Measurements from ENCODE around the gene TRMT2A.

TRMT2A gene

DNA sequence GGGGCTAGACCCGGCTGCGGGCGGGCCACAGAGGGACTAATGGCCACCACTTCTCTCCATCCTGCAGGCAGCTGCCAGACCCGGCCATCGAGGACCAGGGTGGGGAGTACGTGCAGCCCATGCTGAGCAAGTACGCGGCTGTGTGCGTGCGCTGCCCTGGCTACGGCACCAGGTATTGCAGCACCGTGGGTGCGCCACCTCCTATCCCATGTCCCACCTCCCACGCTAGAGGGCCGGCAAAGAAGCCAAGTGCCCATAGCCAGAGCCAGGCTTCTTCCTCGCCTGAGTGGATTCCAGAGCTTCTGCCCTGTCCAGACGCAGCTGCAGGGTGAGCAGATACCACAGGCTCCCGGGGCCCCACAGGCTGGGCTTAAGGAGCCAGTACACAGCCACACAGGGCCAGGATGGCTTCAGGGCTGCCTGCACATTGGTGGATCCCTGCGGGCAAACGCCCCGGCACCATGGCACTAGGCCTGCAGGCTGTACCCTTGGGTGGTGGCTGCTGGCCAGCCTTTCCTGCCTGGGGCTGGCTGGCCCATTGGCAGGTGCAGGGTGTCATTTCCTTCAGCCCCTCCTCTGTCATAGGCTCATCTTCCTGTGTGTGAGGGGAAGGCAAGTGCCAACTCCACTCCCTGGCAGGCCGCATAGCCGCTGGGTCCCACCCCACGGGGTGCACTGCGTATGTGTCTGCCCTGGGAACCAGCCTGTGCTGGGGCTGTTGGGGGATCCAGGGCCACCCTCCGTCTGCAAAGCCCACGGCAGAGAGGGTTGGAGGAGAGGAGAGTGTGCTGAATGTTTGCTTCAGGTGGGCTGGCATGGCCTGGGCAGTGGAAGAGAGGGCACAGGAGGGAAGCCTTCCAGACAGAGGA lies 53.5 kb downstream of the TRMT2A start:
- DNase-seq (ENCODE audit: low read depth, low spot score) = no peak

DNA sequence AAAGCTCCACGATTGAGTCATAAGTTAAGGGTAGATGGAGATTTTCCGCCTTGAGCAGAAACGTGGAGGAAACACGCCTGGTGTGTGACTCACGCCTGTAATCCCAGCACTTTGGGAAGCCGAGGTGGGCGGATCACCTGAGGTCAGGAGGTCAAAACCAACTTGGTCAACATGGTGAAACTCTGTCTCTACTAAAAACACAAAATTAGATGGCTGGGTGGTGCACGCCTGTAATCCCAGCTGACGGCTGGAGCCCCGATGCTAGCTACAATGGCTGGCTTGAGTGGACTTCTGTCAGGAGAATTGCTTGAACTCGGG lies 54.3 kb downstream of the TRMT2A start:
- DNase-seq (ENCODE audit: low read depth, low spot score) = no peak

DNA sequence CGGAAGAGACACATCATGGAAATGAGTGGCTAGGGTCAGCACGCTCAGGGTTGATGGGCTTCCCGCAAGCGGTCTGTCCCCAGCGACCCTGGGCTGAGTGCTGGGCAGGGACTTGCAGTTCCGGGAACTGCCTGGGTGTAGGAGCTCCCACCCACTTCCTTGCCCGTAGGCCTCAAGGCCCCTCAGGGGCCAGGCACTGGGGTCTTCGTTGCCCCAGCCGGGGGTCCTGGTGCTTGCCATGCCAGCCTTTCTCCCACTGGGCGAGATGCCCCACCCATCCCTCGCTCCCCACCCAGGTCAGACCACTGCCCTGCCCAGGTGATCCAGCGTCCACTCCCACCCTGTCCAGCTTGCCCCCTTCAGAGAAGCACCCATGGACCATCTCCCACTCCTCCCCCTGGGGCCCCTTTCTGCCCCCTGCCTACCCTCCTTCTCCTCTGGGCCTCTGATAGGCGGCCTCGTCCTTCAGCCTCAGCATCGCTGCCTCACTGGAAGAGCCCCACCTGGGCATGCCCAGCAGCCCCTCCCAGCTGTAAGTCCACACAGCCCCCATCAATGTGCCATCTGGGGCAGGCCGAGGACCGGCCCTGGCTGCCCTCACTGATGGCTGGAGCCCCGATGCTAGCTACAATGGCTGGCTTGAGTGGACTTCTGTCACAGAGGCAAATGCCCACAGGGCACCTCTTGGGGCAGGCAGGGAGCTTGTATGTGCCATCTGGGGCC lies 54.8 kb downstream of the TRMT2A start:
- no peak for DNase-seq (ENCODE audit: low read depth, low spot score)
